ENCODE results near the gene CDK12. TPM values are rescaled to one million over a fixed set of nuclear protein-coding genes. Genes with fewer than 3 reads are reported as not detected.
"Not testable (repeated sequence)": the region's sequence is repeated elsewhere in the genome, so short reads cannot be mapped to it uniquely, and the experiment has no call there.

The CDK12 gene
- total RNA-seq: 32.6 TPM

DNA sequence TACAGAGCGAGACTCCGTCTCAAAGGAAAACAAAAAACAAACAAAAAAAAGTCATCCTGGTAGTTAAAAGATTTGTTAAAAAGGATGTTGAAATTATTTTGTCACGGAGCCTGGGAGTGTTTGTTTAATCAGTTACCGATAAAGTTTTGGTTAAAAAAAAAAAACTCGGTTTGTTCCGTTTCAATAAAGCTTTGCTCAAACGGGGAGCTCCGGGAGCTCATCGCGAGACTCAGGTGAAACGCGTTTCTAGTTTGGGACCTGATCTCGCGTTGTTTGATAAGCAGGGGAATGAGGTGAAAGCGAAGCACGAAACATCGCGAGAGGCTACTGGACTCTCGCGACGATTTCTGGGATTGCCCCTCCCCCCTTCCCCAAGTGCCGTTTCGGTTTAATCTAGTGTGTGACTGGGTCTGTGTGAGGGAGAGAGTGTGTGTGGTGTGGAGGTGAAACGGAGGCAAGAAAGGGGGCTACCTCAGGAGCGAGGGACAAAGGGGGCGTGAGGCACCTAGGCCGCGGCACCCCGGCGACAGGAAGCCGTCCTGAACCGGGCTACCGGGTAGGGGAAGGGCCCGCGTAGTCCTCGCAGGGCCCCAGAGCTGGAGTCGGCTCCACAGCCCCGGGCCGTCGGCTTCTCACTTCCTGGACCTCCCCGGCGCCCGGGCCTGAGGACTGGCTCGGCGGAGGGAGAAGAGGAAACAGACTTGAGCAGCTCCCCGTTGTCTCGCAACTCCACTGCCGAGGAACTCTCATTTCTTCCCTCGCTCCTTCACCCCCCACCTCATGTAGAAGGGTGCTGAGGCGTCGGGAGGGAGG lies at the start of gene CDK12:
TSS of gene CDK12 (plus strand) at position 374 of the 813 bp plus-strand sequence. CDS start 586 bp downstream, outside the sequence.
- peak; percentile 97 to 100 (median 99) for DNase-seq (ENCODE audit: low read depth in 2 of 3, low spot score in 2 of 3)

DNA sequence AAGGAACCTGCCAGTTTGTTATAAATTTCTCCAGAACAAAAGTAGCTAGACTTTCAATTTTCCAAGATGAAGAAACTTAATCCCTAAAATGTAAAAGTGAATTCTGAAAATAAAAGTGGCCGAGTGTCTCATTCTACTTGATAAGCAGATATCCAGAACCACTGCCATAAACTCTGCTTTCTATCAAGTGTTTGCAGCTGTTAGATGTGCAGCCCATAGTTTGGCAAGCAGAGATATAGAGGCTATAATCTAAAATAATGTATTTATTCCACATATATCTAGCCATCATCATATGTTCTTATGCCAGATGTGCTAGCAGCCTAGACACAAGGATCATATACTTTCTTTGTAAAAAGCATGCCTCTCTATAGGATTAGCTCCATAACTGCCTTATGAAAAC lies 45.1 kb upstream of the CDK12 start:
- no peak for DNase-seq (ENCODE audit: low read depth in 2 of 3, low spot score in 2 of 3)

- DNase-seq (ENCODE audit: low read depth in 2 of 3, low spot score in 2 of 3): no peak
These were observed 31.7 kb upstream of the CDK12 start for GRCh38 chr17:39429600-39429999.

DNA sequence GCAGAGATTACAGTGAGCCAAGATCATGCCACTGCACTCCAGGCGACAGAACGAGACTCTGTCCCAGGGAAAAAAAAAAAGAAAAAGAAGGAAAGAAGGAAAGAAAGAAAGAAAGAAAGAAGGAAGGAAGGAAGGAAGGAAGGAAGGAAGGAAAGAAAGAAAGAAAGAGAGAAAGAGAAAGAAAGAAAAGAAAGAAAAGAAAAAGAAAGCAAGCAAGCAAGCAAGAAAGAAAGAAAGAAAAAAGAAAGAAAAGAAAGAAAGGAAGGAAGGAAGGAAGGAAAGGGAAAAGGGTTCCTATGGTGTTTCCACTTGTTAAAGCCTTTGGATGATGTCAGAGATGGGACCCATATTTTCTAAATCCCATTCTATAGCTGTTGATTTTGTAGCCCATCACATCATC lies 21.4 kb upstream of the CDK12 start:
- not testable (repeated sequence) for DNase-seq (ENCODE audit: low read depth in 2 of 3, low spot score in 2 of 3)

- DNase-seq (ENCODE audit: low read depth in 2 of 3, low spot score in 2 of 3): no peak
These were observed 18.0 kb upstream of the CDK12 start for GRCh38 chr17:39443326-39443725.

- no peak for DNase-seq (ENCODE audit: low read depth in 2 of 3, low spot score in 2 of 3)
These were observed 13.7 kb upstream of the CDK12 start for GRCh38 chr17:39447561-39447960.

DNA sequence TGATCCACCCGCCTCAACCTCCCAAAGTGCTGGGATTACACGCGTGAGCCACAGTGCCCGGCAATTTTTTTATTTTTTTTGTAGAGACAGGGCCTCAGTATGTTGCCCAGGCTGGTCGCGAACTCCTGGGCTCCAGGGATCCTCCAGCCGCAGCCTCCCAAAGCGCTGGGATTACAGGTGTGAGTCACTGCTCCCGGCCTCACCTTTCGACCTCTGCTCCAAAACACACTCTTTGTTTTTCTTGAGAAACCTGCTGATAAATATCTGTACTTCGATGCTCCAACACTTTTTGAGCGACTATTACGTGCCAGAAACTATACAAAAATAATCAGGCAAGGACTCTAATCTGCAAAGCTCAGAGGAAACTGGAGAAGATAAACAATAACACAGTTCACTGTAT lies 11.2 kb upstream of the CDK12 start:
- DNase-seq (ENCODE audit: low read depth in 2 of 3, low spot score in 2 of 3): no peak

DNA sequence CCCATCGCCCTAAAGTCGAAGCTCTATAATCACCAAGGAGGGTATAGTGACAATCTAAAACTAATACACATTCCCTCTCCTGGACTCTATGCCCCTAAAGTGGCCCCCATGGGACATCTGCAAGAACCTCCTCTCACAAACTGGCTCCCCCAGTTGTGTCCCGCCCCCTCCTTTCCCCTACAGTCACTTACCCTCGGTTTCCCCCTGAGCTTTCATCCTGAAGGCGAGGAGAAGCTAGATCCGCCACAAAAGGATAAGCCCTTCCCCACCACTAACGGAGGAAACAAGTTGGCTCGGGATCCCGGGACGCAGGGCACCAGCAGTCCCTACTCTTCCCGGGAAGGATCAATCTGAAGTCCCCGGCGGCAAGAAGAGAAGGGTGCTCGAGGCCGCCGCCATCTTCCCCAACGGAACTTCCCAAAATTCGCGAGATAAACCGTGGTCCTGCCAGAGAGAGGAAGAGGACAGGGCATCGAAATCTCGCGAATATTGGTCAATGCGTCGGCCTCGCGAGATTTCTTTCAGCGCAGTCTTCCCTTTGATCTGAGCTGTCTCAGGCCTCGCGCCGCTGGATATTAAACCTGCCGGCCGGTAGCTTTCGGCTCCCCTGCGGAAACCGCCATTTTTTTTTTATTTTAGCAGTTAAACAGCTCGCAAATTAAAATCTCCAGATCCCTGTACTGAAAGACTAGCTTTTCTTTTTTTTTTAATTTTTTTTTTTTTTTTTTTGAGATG lies 10.3 kb upstream of the CDK12 start, which contains the start of gene MED1:
TSS of gene MED1 (minus strand) at position 417 of the 735 bp plus-strand sequence. CDS start at position 216, 201 bp downstream.
- peak; percentile 85 to 99 (median 98) for DNase-seq (ENCODE audit: low read depth in 2 of 3, low spot score in 2 of 3)

- no peak for DNase-seq (ENCODE audit: low read depth in 2 of 3, low spot score in 2 of 3)
These were observed 5.4 kb upstream of the CDK12 start for GRCh38 chr17:39455919-39456318.

GRCh38 chr17:39461926-39462569 lies 762 bp downstream of the CDK12 start:
- DNase-seq (ENCODE audit: low read depth in 2 of 3, low spot score in 2 of 3): peak in 1 of 3 donors; percentile 22

DNA sequence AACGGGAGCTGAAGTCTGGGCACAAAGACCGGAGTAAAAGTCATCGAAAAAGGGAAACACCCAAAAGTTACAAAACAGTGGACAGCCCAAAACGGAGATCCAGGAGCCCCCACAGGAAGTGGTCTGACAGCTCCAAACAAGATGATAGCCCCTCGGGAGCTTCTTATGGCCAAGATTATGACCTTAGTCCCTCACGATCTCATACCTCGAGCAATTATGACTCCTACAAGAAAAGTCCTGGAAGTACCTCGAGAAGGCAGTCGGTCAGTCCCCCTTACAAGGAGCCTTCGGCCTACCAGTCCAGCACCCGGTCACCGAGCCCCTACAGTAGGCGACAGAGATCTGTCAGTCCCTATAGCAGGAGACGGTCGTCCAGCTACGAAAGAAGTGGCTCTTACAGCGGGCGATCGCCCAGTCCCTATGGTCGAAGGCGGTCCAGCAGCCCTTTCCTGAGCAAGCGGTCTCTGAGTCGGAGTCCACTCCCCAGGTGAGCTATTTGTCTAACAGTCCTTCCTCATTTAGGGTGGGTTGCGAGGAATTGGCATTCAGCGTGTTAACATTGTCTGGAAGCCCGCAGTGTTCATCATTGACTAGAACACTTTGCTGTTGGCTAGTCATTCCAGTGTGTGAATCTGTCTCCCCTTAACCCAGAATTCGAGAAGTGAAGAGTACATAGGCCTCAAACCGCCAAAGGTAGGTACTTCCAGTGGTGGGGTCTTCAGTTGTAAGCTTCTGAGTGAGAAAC lies 1.5 kb downstream of the CDK12 start:
- peak in 2 of 3 donors; percentile 8 to 20 for DNase-seq (ENCODE audit: low read depth in 2 of 3, low spot score in 2 of 3)

GRCh38 chr17:39464639-39465181 lies 3.4 kb downstream of the CDK12 start:
- DNase-seq (ENCODE audit: low read depth in 2 of 3, low spot score in 2 of 3): not testable (repeated sequence)

DNA sequence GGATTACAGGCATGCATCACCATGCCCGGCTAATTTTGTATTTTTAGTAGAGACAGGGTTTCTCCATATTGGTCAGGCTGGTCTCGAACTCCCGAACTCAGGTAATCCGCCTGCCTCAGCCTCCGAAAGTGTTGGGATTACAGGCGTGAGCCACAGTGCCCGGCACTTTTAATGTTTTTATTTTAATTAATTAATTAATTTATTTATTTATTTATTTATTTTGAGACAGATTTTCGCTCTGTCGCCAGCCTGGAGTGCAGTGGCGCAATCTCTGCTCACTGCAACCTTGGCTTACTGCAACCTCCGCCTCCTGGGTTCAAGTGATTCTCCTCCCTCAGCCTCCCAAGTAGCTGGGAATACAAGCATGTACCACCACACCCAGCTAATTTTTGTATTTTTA lies 7.3 kb downstream of the CDK12 start:
- DNase-seq (ENCODE audit: low read depth in 2 of 3, low spot score in 2 of 3): not testable (repeated sequence)

- DNase-seq (ENCODE audit: low read depth in 2 of 3, low spot score in 2 of 3): no peak
These were observed 12.0 kb downstream of the CDK12 start for GRCh38 chr17:39473310-39473709.

DNA sequence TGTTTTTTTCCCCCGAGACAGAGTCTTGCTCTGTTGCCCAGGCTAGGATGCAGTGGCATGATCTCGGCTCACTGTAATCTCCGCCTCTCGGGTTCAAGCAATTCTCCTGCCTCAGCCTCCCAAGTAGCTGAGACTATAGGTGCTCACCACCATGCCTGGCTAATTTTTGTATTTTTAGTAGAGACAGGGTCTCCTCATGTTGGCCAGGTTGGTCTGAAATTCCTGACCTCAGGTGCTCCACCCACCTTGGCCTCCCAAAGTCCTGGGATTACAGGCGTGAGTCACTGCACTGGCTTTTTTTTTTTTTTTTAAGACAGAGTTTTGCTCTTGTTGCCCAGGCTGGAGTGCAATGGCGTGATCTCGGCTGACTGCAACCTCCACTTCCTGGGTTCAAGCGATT lies 18.3 kb downstream of the CDK12 start:
- DNase-seq (ENCODE audit: low read depth in 2 of 3, low spot score in 2 of 3): not testable (repeated sequence)

DNA sequence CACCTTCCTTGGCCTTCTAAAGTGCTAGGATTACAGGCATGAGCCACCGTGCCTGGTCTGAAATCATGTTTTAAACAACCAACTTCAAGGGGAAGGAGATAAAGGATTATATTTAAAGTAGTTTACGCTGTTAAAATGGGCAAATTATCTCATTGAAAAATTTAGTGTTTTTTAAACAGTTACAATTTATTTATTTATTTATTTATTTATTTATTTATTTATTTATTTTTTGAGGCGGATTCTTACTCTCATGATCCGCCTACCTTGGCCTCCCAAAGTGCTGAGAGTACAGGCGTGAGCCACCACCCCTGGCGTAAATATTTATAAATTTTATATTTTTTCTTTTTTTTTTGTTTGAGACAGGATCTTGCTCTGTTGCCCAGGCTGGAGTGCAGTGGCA lies 22.2 kb downstream of the CDK12 start:
- no peak for DNase-seq (ENCODE audit: low read depth in 2 of 3, low spot score in 2 of 3)

DNA sequence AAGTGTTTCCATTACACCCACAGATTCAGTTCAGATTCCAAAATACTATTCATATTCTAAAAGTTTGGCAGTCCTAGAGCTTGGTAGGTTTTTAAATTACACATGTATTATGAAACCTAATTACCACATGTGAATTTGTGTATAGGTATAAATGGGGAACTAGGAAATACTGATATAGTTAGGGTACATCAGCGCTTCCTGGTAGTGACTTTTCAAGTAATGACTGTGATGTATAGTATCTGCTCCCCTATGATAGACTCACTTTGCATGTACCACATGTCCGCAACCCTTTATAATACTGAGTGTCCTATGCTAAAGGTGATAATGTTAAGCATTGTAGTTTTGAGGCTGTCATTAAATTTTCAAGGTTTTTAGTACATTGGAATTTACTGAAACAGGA lies 22.9 kb downstream of the CDK12 start:
- no peak for DNase-seq (ENCODE audit: low read depth in 2 of 3, low spot score in 2 of 3)

DNA sequence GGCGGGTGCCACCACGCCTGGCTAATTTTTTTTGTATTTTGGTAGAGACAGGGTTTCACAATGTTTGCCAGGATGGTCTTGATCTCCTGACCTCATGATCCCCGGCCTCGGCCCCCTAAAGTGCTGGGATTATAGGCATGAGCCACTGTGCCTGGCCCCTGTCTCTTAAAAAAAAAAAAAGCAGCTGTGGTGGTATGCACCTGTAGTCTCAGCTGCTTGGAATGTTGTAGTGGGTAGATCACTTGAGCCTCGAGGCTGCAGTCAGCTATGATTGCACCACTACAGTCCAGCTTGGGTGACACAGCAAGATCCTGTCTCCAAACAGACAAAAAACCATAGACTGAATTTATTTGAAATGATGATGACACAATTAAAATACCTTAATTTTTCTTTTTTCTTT lies 24.3 kb downstream of the CDK12 start:
- no peak for DNase-seq (ENCODE audit: low read depth in 2 of 3, low spot score in 2 of 3)

- DNase-seq (ENCODE audit: low read depth in 2 of 3, low spot score in 2 of 3): no peak
These were observed 25.0 kb downstream of the CDK12 start for GRCh38 chr17:39486242-39486641.

DNA sequence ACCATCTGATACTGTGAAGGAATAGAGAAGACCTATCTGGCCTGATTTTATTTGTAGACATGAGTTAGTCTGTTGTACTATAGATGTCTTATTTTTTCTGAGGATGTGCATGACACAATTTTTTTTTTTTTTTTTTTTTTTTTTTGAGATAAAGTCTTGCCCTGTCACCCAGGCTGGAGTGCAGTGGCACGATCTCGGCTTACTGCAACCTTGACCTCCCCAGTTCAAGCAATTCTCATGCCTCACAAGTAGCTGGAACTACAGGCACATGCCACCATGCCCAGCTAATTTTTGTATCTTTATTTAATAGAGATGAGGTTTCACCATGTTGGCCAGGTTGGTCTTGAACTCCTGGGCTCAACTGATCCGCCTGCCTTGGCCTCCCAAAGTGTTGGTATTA lies 26.2 kb downstream of the CDK12 start:
- not testable (repeated sequence) for DNase-seq (ENCODE audit: low read depth in 2 of 3, low spot score in 2 of 3)
